HG03565 (cell line): ENCODE data around the gene EGFR.

Experiments used
- ATAC-seq: cut with Tn5 transposase; IDR thresholded peaks from one replicate; pipeline ENCODE4 v1.9.1; 2021; ENCODE audit warnings: mild to moderate bottlenecking, moderate library complexity; ENCODE audit not compliant: unreplicated experiment

EGFR gene

DNA sequence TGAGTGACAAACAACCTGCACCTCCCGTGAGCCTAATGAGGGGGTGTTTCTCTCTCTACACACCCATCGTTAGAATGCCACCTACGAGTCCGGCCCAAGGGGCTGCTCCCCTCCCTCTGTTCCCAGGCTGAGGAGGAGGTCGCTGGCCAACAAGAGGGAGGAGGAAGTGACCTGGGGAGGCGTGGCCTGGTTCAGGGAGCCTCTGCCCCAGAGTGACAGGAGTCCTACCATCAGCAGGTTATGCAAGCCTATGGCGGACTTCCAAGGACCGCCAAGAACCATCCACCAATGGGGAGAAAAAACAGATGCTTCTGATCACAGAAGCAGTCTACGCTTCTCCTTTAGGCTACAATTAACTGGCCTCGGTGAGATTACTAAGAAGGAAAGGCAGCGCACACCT lies 12.3 kb upstream of the EGFR start:
- ATAC-seq = no peak

DNA sequence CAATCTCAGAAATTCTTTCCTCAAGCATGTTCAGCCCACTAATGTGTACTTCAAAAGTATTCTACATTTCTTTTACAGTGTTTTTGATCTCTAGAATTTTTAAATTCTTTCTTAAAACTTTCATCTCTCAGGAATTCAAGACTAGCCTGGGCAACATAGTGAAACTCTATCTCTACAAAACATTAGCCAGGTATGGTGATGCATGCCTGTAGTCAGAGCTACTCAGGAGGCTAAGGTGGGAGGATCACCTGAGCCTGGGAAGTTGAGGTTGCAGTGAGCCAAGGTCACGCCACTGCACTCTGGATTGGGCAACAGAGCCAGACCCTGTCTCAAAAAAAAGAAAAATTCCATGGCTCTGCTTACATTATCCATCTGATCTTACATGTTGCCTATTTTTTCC lies 5.0 kb upstream of the EGFR start:
- no peak for ATAC-seq

DNA sequence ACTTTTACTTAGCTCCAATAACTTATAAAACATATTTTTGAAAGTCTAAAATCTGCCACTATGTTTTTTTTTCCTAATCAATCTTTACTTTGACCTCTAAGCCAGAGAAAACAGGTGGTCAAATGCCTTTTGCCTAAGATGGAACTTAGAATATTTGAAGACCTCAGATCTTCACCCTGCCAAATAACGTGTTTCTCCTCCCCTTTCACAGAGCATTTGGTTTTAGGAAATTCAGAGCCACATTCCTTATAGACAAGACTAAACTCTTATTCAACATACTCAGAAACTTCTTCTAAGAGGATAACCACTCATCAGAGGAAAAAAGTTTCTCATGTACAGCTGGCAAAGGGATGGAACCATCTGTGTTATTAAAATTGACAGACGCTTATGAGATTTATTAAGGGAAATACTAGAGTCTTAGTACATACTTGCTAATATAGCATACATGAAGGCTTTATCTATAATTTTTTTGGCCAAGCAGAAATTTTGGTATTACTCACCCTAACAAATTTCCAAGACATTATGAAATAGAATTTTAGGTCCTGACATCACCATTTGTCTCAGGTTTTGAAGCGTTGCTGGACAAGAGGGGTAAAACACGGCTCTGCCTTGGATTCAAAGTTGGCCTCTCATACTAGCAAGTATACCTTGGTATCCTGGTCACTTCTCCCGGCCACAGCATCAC lies 2.6 kb upstream of the EGFR start:
- no peak for ATAC-seq

- no peak for ATAC-seq
Observed at GRCh38 chr7:55016746-55017090, 2.1 kb upstream of the EGFR start.

DNA sequence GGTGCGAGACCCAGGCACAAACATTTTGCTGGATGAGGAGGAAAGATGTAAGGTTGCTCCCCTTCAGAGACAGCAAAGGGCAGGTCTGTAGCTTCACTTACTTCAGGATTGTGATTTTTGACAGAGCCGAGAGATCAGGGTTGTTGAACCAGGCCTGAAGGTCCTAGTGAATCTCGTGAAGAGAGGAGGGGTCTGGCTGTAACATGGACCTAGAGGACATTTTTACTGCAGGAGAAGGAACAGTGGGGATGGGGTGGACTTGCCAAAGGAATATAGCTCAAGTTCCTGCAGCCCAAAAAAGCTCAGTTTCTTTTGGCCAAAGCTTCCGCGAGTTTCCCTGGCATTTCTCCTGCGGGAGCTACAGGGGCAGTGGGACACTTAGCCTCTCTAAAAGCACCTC lies 976 bp upstream of the EGFR start:
- no peak for ATAC-seq

DNA sequence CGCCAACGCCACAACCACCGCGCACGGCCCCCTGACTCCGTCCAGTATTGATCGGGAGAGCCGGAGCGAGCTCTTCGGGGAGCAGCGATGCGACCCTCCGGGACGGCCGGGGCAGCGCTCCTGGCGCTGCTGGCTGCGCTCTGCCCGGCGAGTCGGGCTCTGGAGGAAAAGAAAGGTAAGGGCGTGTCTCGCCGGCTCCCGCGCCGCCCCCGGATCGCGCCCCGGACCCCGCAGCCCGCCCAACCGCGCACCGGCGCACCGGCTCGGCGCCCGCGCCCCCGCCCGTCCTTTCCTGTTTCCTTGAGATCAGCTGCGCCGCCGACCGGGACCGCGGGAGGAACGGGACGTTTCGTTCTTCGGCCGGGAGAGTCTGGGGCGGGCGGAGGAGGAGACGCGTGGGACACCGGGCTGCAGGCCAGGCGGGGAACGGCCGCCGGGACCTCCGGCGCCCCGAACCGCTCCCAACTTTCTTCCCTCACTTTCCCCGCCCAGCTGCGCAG lies 424 bp downstream of the EGFR start:
- no peak for ATAC-seq

GRCh38 chr7:55019691-55020465 lies 1.1 kb downstream of the EGFR start:
- no peak for ATAC-seq

- no peak for ATAC-seq
Observed at GRCh38 chr7:55020466-55020871, 1.7 kb downstream of the EGFR start.

DNA sequence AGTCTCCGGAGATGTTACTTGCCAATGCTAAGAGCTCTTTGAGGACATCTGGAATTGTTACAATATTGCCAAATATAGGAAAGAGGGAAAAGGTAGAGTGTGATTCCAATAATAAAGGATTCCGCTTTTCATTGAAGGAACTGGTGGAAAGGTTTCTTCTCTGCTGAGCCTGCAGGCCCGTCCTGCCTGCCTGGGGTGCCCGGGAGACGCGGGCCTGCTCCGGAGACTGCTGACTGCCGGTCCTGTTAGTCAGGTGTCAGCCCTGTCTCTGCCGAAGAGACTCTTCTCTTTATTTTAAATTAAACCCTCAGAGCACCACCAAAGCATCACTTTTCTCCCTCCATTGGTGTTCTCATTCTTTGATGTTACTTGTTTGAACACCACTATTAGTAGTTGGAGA lies 2.2 kb downstream of the EGFR start:
- ATAC-seq = no peak

GRCh38 chr7:55022002-55022985 lies 3.5 kb downstream of the EGFR start:
- ATAC-seq = no peak

DNA sequence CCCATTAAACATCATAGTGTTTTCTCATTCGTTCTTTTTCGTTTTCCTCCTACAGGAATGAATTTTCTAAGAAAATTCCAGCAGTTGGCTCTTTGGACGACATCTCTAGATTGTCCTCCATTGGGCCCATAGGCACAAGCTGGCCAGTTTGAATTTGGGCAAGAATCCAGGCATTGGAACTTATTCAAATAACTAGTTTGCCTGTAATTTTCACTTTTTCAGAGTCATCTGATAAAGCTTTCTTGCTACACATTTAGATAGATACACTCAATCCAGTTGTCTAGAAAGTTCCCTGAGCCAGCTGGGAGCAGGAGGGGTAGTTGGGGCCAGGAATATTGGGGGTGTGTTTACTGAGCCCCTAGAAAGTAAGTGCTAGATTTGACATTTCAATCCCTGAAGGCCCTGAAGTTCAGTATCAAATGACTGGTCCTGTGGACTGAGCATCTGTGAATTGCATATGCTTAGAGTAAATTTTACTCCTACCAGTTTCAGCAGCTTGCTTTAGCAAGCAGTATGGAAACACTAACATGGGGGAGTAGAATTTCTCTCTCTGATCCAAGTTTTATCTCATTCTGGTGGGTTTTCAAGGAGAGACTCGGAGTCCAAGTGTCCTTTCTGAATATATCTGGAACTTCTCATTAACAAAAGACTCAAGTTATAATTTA lies 5.2 kb downstream of the EGFR start:
- no peak for ATAC-seq

GRCh38 chr7:55024776-55025175 lies 6.0 kb downstream of the EGFR start:
- no peak for ATAC-seq

GRCh38 chr7:55026086-55026790 lies 7.4 kb downstream of the EGFR start:
- no peak for ATAC-seq

DNA sequence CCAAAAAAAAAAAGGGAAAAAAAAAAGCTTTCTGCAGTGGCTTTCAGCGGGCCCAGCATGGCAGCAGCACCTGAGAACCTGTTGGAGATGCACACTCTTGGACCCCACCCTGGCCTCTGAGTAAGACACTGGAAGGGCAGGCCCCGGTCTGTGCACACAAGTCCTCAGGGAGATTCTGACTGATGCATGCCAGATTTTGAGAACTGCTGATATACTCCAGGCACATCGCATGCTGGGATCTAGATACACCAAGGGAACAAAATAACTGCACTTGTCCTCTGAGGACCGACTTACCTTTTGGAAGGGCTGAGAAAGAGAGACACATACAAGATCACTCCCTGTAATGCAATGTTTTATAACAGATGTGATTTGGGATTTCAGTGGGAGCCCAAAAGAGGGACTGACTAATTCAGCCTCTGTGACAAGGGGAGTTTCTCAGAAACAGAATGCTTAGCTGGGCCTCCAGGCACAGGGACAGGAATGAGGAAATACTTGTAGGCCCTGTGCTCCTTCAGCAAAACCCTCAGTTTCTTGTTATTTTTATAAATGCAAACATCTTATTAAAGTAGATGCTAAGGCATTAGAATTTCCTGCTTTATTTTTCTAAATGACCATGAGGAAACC lies 8.2 kb downstream of the EGFR start:
- ATAC-seq = no peak

DNA sequence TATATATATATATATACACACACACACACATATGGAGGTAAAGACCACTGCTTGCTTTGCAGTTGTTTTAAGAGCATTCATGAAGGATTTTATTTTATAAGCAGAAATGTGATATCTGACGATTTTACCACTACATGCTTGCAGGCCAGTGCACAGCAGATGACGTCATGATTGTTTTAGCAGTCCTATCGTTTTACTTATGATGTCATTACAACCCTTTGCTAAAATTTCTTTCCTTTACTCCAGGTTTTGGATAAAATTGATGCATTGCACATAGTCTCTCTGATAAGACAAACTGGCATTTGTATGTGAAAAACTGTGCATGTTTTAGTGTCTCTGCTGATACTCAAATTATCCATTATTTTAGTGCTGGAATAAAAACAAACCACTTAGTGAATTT lies 9.2 kb downstream of the EGFR start:
- ATAC-seq = no peak

GRCh38 chr7:55030314-55030713 lies 11.5 kb downstream of the EGFR start:
- ATAC-seq = no peak

GRCh38 chr7:55031075-55031474 lies 12.3 kb downstream of the EGFR start:
- no peak for ATAC-seq

DNA sequence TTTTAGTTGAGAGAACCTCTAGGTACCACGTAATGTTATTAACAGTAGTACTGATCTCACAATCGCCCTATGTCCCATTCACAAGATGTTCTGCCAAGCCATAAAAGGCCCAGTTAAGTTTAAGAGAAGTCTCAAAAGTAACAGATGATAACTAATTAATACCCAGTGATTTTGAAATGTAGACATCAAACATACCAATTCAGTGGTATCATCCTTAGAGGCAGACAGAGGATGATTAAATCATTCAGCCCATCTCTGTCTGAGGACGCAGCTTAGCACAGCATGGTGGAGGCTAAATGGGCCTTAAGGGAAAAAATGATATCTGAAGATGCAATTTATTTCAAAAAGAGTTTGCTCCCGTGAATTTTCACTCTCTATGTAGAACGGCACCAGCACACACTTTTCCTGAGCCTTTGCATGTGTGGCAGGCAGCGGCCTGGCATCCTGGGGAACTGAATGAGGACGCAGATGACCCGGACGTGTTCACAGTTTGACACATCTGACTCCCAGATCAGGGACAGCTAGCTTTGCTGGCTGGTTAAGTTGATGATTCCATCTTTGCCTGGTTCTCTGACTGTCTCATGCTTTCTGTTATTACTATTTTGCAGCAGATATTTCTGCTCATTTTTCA lies 13.4 kb downstream of the EGFR start:
- ATAC-seq = no peak

GRCh38 chr7:55033236-55033846 lies 14.5 kb downstream of the EGFR start:
- ATAC-seq = no peak
